Measurements from ENCODE around the gene TUFM. TPM values are rescaled to one million over a fixed set of nuclear protein-coding genes. Genes with fewer than 3 reads are reported as not detected.

Gene TUFM
- polyA plus RNA-seq, 1 donor from 2014 or later: 144 TPM

DNA sequence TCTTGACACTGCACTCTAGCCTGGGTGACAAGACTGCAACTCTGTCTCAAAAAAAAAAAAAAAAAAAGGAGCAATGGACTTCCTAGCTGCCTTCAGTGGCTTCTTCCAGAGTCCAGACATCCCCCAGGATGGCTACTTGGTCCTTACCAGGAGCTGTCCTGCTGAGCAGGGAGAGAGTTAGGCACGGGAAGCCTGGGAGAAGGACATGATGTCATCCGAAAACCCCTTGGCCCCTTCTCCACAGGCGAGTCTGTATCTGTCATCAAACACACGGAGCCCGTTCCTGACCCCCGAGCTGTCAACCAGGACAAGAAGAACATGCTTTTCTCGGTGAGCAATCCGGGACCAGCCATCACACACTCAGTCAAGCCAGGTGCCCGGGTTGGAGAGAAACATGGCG is 40.8 kb upstream of the TUFM start:
- Histone ChIP-seq H3K27ac (ENCODE audit: low read length) (no peak overlapping the region), H3K36me3 (ENCODE audit: insufficient read depth, low read length) (no peaks in the 10 kb centered on the region), H3K4me2 (ENCODE audit: low read length) (no peak overlapping the region), H2AFZ (ENCODE audit: low read depth, low read length) (no peak overlapping the region), H3K27me3 (ENCODE audit: insufficient read depth, low read depth, low read length) (no peaks in the 10 kb centered on the region), H3K9ac (ENCODE audit: low read length) (no peak overlapping the region), H3K9me3 (ENCODE audit: low read length) (no peaks in the 10 kb centered on the region), H4K20me1 (ENCODE audit: insufficient read depth) (no peaks in the 10 kb centered on the region), H3F3A (ENCODE audit: insufficient read depth, low read length, poor library complexity, severe bottlenecking) (no peaks in the 10 kb centered on the region), H3K79me2 (replicated peaks; ENCODE audit: insufficient read depth, low read length) (no peaks in the 10 kb centered on the region), H3K4me3 (ENCODE audit: low read length) (no peak overlapping the region), H3K9me2 (ENCODE audit: insufficient read depth, low read length) (no peaks in the 10 kb centered on the region)
- TF ChIP-seq, protein P1, sequence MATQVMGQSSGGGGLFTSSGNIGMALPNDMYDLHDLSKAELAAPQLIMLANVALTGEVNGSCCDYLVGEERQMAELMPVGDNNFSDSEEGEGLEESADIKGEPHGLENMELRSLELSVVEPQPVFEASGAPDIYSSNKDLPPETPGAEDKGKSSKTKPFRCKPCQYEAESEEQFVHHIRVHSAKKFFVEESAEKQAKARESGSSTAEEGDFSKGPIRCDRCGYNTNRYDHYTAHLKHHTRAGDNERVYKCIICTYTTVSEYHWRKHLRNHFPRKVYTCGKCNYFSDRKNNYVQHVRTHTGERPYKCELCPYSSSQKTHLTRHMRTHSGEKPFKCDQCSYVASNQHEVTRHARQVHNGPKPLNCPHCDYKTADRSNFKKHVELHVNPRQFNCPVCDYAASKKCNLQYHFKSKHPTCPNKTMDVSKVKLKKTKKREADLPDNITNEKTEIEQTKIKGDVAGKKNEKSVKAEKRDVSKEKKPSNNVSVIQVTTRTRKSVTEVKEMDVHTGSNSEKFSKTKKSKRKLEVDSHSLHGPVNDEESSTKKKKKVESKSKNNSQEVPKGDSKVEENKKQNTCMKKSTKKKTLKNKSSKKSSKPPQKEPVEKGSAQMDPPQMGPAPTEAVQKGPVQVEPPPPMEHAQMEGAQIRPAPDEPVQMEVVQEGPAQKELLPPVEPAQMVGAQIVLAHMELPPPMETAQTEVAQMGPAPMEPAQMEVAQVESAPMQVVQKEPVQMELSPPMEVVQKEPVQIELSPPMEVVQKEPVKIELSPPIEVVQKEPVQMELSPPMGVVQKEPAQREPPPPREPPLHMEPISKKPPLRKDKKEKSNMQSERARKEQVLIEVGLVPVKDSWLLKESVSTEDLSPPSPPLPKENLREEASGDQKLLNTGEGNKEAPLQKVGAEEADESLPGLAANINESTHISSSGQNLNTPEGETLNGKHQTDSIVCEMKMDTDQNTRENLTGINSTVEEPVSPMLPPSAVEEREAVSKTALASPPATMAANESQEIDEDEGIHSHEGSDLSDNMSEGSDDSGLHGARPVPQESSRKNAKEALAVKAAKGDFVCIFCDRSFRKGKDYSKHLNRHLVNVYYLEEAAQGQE (IDR thresholded peaks at IDR 0.05; ENCODE audit: borderline replicate concordance): no peak
- TF ChIP-seq EZH2 (IDR thresholded peaks at IDR 0.05; ENCODE audit: borderline replicate concordance, insufficient read depth, low read length, poor library complexity, severe bottlenecking) (no peak), MXI1 (conservative IDR thresholded peaks at IDR 0.05; ENCODE audit: poor library complexity, severe bottlenecking) (no peak), TAF1 (IDR thresholded peaks at IDR 0.05; ENCODE audit: low read depth) (no peak), EP300 (conservative IDR thresholded peaks at IDR 0.05; ENCODE audit: poor library complexity, severe bottlenecking) (no peak), SMC3 (conservative IDR thresholded peaks at IDR 0.05; ENCODE audit: poor library complexity) (no peak), POLR2AphosphoS5 (IDR thresholded peaks at IDR 0.05) (no peak), RAD21 (conservative IDR thresholded peaks at IDR 0.05) (no peak)
- TF ChIP-seq, protein P2, sequence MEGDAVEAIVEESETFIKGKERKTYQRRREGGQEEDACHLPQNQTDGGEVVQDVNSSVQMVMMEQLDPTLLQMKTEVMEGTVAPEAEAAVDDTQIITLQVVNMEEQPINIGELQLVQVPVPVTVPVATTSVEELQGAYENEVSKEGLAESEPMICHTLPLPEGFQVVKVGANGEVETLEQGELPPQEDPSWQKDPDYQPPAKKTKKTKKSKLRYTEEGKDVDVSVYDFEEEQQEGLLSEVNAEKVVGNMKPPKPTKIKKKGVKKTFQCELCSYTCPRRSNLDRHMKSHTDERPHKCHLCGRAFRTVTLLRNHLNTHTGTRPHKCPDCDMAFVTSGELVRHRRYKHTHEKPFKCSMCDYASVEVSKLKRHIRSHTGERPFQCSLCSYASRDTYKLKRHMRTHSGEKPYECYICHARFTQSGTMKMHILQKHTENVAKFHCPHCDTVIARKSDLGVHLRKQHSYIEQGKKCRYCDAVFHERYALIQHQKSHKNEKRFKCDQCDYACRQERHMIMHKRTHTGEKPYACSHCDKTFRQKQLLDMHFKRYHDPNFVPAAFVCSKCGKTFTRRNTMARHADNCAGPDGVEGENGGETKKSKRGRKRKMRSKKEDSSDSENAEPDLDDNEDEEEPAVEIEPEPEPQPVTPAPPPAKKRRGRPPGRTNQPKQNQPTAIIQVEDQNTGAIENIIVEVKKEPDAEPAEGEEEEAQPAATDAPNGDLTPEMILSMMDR (IDR thresholded peaks at IDR 0.05; ENCODE audit: poor library complexity, severe bottlenecking): no peak

DNA sequence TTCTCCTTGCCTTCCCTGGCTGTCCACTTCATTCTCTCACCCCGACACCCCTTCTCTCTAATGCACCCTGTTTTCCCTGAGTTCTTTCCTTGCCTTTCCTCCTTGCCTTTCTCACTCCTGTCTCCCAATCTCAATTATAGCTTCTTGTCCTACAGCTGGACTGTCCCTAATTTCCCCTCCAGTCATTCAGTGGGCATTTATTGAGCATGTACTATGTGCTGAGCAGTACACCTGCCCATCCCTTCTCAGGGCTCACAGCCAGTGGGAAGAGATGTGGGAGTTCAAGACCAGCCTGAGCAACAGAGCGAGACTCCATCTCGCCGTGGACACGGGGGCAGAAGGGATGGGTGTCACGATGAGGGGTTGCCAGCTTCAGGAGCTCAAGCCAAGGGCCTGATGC is 37.9 kb upstream of the TUFM start:
- Histone ChIP-seq H3F3A (ENCODE audit: insufficient read depth, low read length, poor library complexity, severe bottlenecking) (no peaks in the 10 kb centered on the region), H3K9me3 (ENCODE audit: low read length) (no peaks in the 10 kb centered on the region), H4K20me1 (ENCODE audit: insufficient read depth) (no peaks in the 10 kb centered on the region), H3K79me2 (replicated peaks; ENCODE audit: insufficient read depth, low read length) (no peaks in the 10 kb centered on the region), H3K4me3 (ENCODE audit: low read length) (no peak overlapping the region), H2AFZ (ENCODE audit: low read depth, low read length) (no peak overlapping the region), H3K27me3 (ENCODE audit: insufficient read depth, low read depth, low read length) (no peaks in the 10 kb centered on the region), H3K9me2 (ENCODE audit: insufficient read depth, low read length) (no peaks in the 10 kb centered on the region), H3K9ac (ENCODE audit: low read length) (no peak overlapping the region), H3K27ac (ENCODE audit: low read length) (no peak overlapping the region), H3K36me3 (ENCODE audit: insufficient read depth, low read length) (no peaks in the 10 kb centered on the region), H3K4me2 (ENCODE audit: low read length) (no peak overlapping the region)
- TF ChIP-seq, protein P2 (IDR thresholded peaks at IDR 0.05; ENCODE audit: poor library complexity, severe bottlenecking): no peak
- no peak for TF ChIP-seq SMC3 (conservative IDR thresholded peaks at IDR 0.05; ENCODE audit: poor library complexity)
- TF ChIP-seq TAF1 (IDR thresholded peaks at IDR 0.05; ENCODE audit: low read depth): no peak
- no peak for TF ChIP-seq EP300 (conservative IDR thresholded peaks at IDR 0.05; ENCODE audit: poor library complexity, severe bottlenecking)
- TF ChIP-seq RAD21 (conservative IDR thresholded peaks at IDR 0.05): no peak
- TF ChIP-seq, protein P1 (IDR thresholded peaks at IDR 0.05; ENCODE audit: borderline replicate concordance): no peak
- no peak for TF ChIP-seq POLR2AphosphoS5 (IDR thresholded peaks at IDR 0.05)
- TF ChIP-seq MXI1 (conservative IDR thresholded peaks at IDR 0.05; ENCODE audit: poor library complexity, severe bottlenecking): no peak
- no peak for TF ChIP-seq EZH2 (IDR thresholded peaks at IDR 0.05; ENCODE audit: borderline replicate concordance, insufficient read depth, low read length, poor library complexity, severe bottlenecking)
